NCI-H748 treated with DMSO at 0.1 percent for 48 hours (cell line): Measurements from ENCODE around the gene NT5C3B.
"Not testable (repeated sequence)": the region's sequence is repeated elsewhere in the genome, so short reads cannot be mapped to it uniquely, and the experiment has no call there.

ENCODE experiments used
- DNase-seq: peaks from one replicate; lab custom pipeline; 2025; lab: John Stamatoyannopoulos, UW

Gene NT5C3B

DNA sequence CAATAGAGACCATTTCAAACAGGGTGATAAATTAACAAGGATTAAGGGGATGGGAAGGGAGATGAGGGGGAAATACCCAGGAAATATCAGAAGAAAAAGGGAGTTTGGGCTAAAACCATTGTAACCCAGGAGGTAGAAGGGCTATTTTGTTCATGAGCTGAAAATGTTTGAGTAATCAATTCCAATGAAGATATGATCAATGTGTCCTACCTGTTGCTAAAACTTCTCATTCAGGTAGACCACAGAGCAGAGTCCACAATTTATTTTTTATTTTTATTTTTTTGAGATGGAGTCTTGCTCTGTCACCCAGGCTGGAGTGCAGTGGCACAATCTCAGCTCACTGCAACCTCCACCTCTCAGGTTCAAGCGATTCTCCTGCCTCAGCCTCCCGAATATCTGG, 3.4 kb upstream of the NT5C3B start:
- DNase-seq: not testable (repeated sequence)

DNA sequence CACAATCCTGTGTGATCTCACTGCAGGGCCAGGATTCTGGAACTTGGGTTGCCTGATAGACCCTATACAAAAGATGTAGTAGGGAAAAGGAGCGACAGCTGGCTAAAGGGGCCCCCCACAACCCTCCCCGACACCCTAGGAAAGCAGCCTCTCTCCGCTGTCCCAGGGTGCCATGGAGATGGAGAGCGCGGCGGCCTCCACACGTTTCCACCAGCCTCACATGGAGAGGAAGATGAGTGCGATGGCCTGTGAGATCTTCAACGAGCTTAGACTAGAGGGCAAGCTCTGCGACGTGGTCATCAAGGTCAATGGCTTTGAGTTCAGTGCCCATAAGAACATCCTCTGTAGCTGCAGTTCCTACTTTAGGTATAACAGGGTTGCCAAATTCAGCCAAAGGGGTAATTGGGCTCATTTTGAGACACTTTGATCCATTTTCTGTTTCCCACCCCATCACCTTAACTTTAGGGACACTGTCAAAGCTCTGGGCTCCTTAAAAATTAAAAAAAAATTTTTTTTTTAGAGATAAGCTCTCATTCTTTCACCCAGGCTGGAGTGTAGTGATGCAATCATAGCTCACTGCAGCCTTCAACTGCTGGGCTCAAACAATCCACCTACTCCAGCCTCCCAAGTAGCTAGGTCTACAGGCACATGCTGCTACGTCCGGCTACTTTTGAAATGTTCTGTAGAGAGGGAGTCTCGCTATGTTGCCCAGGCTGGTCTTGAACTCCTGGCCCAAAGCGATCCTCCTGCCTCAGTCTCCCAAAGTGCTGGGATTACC, 1.9 kb upstream of the NT5C3B start, which contains the start of gene KLHL10:
TSS of gene KLHL10 (plus strand) at position 65 of the 778 bp plus-strand sequence. CDS start at position 173, 108 bp downstream.
- DNase-seq: no peak

DNA sequence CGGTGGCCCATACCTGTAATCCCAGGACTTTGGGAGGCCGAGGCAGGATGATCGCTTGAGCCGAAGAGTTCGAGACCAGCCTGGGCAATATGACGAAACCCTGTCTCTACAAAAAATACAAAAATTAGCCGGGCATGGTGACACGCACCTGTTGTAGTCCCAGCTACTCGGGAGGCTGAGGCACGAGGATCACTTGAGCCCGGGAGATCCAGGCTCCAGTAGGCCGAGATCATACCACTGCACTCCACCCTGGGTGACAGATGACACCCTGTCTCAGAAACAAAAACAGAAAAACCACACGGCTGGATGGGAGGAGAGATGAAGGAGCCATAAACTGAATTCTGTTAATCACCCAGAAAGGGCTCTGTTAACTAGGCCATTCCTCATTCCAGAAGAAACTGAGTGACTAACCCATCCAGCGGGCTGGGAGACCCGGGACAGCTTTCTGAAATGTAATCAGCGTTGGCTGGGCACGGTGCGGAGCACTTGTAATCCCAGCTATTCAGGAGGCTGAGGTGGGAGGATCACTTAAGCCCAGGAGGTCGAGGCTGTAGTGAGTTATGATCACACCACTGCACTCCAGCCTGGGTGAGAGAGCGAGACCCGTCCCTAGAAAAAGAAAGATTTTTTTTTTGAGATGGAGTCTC, 641 bp upstream of the NT5C3B start:
- no peak for DNase-seq

DNA sequence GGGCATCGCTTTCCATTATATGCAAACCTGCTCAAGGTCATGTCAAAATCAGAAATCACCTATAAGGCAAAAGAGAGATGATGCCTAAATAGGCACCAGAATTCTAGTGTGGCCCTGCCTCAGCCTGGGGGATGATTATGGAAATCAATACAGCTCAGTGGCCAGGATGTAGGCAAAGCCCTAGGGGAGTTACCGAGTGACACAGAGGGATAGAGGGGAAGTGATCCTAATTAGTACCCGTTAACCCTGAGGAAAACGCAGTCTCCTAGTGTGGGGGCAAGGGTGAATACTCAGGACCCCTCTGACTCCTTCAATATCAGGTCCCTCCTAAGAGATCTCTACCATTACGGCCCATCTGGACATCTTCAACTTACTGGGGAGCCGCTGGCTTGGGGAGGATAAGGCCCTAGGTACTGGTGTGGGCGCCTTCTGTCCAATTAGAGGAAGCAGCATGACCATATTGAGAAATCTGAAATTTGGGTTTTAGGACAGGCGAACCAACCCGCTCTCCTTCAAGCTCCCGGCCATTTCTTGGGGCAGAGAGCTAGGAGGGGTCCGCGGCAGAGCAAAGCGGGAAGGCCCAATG, 725 bp downstream of the NT5C3B start:
- DNase-seq: no peak

DNA sequence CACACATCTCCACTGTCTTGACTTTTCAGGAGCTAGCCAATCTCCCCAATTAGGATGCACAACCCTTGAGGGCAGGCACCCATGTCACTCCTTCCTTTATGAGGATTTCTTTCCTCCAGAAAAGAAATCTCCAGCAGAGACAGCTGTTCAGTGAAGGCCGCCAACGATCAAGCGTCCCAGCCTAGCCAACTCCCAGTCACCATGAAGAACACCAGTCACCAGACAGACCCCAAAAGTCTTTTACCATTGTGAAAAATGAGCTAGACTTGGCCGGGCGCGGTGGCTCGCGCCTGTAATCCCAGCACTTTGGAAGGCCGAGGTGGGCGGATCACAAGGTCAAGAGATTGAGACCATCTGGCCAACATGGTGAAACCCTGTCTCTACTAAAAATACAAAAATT, 6.1 kb downstream of the NT5C3B start:
- not testable (repeated sequence) for DNase-seq

DNA sequence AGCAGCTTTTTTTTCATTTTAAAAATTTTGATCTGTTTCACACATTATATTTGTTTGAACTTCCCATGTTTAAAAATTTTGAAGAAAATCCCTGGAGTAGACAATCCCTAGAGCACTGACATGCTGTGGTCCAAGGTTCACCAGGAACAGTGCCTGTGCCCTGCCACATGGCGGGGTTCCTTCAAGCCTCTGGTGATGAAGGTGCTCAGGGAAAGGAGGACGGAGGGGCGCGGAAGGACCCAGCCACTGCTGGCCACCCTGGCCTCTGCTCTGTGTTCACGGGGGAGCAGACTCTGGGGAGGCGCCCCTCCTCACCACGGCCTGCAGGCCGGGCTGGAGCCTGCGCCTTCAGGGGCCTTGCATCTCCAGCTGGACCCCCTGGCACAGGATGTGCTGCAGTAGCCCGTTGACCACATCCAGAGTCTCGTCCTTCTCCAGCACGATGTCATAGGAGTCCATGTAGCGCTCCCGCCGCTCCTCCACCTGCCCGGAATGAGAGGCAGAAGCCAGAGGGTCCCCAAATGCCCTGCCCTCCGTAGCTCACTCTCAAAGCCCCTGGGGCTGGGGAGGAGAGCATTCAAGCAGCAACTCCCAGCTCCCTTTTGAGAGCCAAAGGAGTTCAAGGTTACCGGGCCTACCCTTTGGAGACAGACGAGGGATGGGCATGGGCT, 10.7 kb downstream of the NT5C3B start:
- DNase-seq: no peak

DNA sequence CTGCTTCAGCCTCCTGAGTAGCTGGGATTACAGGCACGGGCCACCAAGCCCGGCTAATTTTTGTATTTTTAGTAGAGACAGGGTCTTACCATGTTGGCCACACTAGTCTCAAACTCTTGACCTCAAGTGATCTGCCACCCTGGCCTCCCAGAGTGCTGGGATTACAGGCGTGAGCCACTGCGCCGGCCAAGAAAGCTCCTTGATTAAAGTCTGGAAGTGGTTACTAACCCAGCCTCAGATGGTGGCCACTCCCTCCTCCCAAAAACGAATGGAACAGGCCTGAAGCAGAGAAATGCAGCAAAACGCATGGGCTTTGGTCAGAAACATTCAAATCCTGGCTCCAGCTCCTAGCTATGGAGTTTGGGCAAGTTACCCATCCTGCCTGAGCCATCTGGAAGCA, 11.9 kb downstream of the NT5C3B start:
- DNase-seq: no peak

DNA sequence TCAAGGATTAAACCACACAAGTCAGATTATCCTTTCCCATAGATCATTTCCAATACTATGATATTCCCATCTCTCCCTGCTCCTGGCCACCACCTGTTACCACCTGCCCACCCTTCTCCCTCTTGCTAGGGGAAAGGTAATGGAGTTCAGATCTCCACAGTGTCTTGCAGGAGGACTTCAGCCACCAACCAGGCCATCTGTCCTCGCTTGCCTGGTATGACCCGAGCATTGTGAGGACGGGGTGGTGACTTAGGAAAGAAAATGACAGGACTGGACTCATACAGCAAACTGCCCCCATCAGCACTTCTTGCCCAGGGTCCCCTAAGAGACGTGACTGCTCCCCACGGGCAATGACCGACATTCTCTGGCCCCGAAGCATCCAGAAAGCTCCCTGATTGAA, 12.5 kb downstream of the NT5C3B start:
- DNase-seq: no peak

DNA sequence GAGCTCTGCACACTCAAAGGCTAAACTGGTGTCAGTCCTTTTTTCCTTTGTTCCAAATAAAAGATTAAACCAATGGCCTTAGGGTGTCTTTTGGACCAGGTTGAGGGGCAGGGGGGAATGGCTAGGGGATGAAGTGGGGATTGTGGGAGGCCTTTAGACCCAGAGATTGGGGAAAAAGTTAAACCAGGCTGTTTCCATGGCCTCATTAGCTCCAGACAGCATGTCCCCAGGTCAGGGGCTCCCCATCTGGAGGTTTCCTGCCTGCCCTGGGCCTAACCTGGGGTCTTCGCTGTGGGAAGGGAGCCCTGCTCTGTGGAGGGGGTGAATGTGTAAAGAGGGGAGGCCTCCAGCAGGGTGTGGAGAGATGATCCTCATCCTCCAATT, 12.9 kb downstream of the NT5C3B start:
- no peak for DNase-seq

DNA sequence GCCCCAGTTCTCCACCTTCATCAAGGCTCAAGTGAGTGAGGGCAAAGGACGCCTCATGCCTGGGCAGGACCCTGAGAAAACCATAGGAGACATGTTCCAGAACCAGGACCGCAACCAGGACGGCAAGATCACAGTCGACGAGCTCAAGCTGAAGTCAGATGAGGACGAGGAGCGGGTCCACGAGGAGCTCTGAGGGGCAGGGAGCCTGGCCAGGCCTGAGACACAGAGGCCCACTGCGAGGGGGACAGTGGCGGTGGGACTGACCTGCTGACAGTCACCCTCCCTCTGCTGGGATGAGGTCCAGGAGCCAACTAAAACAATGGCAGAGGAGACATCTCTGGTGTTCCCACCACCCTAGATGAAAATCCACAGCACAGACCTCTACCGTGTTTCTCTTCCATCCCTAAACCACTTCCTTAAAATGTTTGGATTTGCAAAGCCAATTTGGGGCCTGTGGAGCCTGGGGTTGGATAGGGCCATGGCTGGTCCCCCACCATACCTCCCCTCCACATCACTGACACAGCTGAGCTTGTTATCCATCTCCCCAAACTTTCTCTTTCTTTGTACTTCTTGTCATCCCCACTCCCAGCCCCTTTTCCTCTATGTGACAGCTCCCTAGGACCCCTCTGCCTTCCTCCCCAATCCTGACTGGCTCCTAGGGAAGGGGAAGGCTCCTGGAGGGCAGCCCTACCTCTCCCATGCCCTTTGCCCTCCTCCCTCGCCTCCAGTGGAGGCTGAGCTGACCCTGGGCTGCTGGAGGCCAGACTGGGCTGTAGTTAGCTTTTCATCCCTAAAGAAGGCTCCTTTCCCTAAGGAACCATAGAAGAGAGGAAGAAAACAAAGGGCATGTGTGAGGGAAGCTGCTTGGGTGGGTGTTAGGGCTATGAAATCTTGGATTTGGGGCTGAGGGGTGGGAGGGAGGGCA, 13.6 kb downstream of the NT5C3B start:
- no peak for DNase-seq

DNA sequence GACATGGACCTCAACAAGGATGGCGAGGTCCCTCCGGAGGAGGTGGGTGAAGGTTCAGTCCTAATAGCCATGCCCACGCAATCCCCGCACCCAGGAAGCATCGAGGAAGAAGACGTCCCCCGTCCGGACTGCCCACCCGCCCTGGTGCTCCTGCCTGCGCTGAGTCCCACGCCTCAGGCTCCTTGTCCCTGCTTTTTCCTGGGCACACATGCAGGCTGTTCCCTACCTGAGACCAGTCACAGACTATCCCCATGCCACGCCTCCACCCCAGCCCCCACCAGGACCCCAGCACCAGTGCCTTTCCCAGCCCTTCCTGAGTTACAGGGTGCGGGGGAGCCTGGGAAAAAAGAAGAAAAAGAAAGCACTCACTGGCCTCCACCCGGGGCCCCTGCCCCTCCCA, 14.3 kb downstream of the NT5C3B start:
- DNase-seq: no peak

DNA sequence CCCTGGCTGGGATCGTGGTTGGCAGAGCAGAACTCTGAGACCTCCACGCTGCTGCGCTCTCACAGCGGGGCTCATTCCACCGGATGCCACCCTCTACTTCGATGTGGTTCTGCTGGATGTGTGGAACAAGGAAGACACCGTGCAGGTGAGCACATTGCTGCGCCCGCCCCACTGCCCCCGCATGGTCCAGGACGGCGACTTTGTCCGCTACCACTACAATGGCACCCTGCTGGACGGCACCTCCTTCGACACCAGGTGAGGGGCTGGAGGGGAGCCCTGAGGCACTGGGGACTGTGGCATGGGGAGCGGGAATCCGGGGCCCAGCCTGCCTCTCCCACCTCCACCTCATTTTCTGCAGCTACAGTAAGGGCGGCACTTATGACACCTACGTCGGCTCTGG, 18.0 kb downstream of the NT5C3B start:
- no peak for DNase-seq

DNA sequence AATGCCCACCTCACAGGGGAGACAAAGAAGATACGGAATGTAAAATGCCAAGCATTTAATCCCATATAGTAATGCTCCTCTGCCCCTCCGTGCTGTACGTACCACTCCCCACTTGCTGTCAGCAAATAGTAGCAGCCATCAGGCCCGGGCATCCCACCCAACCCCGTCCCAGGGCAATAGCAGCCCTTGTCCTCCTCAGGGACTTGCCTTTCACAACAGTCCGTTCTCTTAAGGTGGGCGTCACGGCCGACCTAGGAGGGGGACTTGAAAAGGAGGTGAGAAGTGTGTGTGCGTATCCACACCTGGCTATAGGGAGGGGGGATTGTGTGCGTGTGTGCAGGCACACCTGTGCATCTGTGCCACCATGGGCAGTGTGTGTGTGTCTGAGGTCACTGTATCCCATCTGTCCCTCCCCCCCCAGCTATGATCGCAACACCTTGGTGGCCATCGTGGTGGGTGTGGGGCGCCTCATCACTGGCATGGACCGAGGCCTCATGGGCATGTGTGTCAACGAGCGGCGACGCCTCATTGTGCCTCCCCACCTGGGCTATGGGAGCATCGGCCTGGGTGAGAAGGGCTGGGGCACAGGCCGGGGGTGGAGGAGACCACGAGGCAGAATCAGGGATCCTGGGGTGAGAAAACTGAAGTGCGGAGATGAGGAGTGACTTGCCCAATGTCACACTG, 19.3 kb downstream of the NT5C3B start:
- DNase-seq: no peak

DNA sequence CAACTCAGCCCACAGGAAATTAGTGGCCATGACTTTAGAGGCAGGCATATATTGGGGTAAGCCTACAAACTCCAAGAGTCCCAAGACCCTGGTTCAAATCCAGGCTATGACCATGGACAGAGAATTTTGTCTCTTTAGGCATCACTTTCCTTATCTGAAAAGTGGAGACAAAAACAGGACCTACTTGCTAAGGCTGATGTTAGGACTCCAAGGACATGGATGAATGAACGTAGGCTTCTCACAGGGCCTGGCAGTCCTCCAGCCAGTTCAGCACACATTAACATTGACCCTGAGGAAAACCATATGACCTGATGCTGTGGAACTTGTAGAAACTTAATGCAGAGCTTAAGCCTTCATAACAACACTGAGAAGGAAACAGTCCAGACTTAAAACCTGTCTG, 21.8 kb downstream of the NT5C3B start:
- no peak for DNase-seq

DNA sequence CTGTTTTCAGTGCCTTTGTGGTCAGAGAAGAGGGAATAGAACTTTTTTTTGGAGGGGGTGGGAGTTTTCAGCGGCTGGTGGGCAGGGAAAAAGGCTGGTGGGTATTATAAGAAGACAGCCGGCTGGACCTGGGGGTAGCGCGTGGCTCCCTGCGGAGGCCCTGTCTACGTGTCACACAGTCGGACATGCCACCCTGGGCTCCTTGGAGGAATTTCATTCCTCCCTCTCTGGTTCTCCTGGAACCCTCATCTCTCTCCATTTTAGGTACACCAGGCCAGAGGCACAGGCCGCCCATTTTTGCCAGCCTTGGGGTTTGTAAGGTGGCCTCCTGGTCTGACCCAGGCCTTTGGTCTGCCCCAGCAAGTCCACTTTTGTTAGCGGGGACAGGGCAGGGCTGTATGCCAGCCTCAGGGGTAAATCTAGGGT, 22.3 kb downstream of the NT5C3B start:
- no peak for DNase-seq

DNA sequence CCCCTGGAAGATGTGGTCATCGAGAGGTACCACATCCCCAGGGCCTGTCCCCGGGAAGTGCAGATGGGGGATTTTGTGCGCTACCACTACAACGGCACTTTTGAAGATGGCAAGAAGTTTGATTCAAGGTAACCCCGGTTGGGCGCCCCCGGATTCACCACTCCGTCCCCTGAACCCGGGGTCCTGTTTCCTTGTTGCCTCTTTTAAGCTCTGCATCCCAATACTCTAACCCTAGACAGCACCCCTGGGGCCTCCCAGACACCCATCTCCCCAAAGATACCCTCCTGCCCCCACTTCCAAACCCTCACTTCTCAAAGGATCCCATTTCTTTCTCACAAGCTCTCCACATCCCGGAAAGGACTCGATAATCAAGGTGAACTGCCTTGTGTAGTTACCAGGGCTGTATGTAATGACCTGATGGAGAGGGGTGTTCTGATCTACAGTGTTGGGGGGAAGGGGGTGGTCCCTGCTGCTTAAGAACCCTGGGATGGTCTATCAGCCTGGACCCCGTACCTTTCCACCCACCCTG, 22.8 kb downstream of the NT5C3B start:
- no peak for DNase-seq

DNA sequence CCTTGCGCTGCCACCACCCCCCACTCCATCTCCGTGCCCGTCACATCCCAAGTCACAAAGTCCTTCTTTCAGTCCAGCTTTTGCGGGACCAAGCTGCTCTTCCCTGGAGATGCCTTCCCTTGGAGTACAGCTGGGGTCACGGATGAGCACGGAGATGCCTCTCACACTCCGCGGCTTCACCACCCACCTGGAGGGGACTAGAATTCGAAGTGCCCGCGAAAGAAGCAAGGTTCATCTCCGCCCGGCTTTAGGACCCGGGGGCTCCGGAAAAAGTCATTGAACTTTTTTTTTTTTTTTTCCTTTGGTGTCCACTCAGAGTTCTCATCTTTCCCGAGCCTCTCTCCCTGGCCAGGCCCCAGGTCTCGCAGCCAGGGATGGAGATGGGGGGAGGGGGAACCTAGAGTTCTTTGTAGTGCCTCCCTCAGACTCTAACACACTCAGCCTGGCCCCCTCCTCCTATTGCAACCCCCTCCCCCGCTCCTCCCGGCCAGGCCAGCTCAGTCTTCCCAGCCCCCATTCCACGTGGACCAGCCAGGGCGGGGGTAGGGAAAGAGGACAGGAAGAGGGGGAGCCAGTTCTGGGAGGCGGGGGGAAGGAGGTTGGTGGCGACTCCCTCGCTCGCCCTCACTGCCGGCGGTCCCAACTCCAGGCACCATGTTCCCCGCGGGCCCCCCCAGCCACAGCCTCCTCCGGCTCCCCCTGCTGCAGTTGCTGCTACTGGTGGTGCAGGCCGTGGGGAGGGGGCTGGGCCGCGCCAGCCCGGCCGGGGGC, 23.5 kb downstream of the NT5C3B start, which contains the start of gene FKBP10:
TSS of gene FKBP10 (plus strand) at position 624 of the 771 bp plus-strand sequence. CDS start at position 655, 31 bp downstream.
- DNase-seq: no peak

DNA sequence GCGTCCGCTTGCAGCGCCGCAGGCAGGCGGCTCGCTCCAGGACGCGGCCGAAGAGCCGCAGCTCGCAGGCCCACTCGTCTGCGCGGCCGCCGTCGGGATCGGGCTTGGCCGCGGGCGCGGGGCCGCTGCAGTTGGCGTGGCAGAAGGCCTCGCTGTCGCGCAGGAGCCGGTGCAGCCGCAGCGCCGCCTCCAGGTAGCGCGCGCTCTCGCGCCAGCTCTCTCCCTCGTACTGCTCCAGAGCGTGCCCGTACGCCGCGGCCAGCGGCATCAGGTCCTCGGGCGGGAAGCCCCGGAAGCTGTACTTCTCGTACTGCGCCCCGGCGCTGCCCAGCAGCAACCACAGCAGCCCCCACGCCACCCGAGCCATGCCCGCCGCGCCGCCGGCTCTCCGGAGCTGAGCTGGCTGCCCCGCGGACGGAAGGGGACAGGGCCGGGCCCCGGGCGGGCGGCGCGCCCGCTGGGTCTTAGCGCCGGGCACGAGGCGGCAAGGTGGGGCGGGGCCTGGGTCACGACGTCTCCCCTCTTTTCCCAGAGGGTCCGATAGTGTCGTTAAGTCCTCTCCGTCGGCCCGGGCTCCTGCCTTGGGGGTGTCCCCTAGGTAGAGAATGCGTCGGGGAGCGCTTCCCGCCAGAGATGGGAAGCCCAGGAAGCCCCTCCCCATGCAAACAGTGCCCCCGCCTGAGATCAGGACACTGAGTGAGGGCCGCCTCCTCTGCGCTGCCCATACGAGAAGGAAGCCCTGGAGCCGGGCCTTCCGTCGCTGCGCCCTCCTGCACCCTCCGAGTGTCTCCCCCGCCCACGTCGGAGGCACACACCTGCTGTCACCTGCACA, 24.3 kb downstream of the NT5C3B start, which contains the start of gene P3H4:
TSS of gene P3H4 (minus strand) at position 401 of the 832 bp plus-strand sequence. CDS start at position 367, 34 bp downstream.
- DNase-seq: peak; percentile 36
